ENCODE measurements around the gene COMMD4. TPM values are rescaled to one million over a fixed set of nuclear protein-coding genes. Genes with fewer than 3 reads are reported as not detected.

COMMD4 gene
- total RNA-seq, 2 experiments from 2014 or later = 87.8 to 91.0 TPM

GRCh38 chr15:75361361-75361988, 25.6 kb downstream of the COMMD4 start:
- DNase-seq = no peak
- H3K27ac Mint-ChIP-seq = no peak overlapping the region
- H3K36me3 Mint-ChIP-seq (ENCODE audit: low read depth) = peaks cover 12% of the 10 kb centered on the region
- no peak overlapping the region for H3K4me3 Mint-ChIP-seq
- H3K4me1 Mint-ChIP-seq = peaks cover 6% of the 10 kb centered on the region
- CTCF ChIA-PET = no interaction called here
- H3K9me3 Mint-ChIP-seq = no peaks in the 10 kb centered on the region
- POLR2A ChIA-PET = interaction anchor here (0.6 to 1.4 kb wide), 2 partner anchors 8 to 240 kb away, joined by 3 to 4 read pairs; no protein-coding TSS in a partner anchor
- H3K27me3 Mint-ChIP-seq = no peaks in the 10 kb centered on the region

GRCh38 chr15:75361989-75362641, 26.3 kb downstream of the COMMD4 start:
- CTCF ChIA-PET = no interaction called here
- H3K4me3 Mint-ChIP-seq = no peak overlapping the region
- H3K27ac Mint-ChIP-seq = no peak overlapping the region
- peaks cover 10% of the 10 kb centered on the region for H3K4me1 Mint-ChIP-seq
- no peaks in the 10 kb centered on the region for H3K9me3 Mint-ChIP-seq
- no peaks in the 10 kb centered on the region for H3K27me3 Mint-ChIP-seq
- DNase-seq = no peak
- POLR2A ChIA-PET = interaction anchor here (0.6 to 1.4 kb wide), 3 partner anchors 9 to 240 kb away, joined by 3 to 4 read pairs (median 4); no protein-coding TSS in a partner anchor
- peaks cover 12% of the 10 kb centered on the region for H3K36me3 Mint-ChIP-seq (ENCODE audit: low read depth)

GRCh38 chr15:75362642-75363249, 26.9 kb downstream of the COMMD4 start:
- Mint-ChIP-seq H3K4me3 (no peak overlapping the region), H3K4me1 (peaks cover 16% of the 10 kb centered on the region), H3K36me3 (ENCODE audit: low read depth) (peaks cover 12% of the 10 kb centered on the region), H3K27ac (no peak overlapping the region), H3K27me3 (no peaks in the 10 kb centered on the region), H3K9me3 (no peaks in the 10 kb centered on the region)
- no peak for DNase-seq
- ChIA-PET CTCF (no interaction called here), POLR2A (interaction anchor here (0.8 to 1.4 kb wide), 3 partner anchors 9 to 92 kb away, joined by 4 read pairs; no protein-coding TSS in a partner anchor)

- DNase-seq = no peak
- Mint-ChIP-seq H3K4me3 (no peak overlapping the region), H3K9me3 (no peaks in the 10 kb centered on the region), H3K27me3 (no peaks in the 10 kb centered on the region), H3K27ac (no peak overlapping the region), H3K36me3 (ENCODE audit: low read depth) (peaks cover 16% of the 10 kb centered on the region), H3K4me1 (peaks cover 20% of the 10 kb centered on the region)
- ChIA-PET POLR2A (interaction anchor here (0.8 kb wide), 1 partner anchor 13 kb away, joined by 4 read pairs; no protein-coding TSS in a partner anchor), CTCF (no interaction called here)
Measured at GRCh38 chr15:75363786-75364185, 27.9 kb downstream of the COMMD4 start.

- ChIA-PET CTCF (no interaction called here), POLR2A (no interaction called here)
- Mint-ChIP-seq H3K27me3 (no peaks in the 10 kb centered on the region), H3K36me3 (ENCODE audit: low read depth) (peaks cover 24% of the 10 kb centered on the region), H3K4me3 (no peak overlapping the region), H3K27ac (no peak overlapping the region), H3K9me3 (no peaks in the 10 kb centered on the region), H3K4me1 (peaks cover 31% of the 10 kb centered on the region)
- DNase-seq = no peak
Measured at GRCh38 chr15:75364881-75365280, 29.0 kb downstream of the COMMD4 start.

GRCh38 chr15:75366163-75366562, 30.3 kb downstream of the COMMD4 start:
- Mint-ChIP-seq H3K4me3 (no peak overlapping the region), H3K36me3 (ENCODE audit: low read depth) (peaks cover 25% of the 10 kb centered on the region), H3K27me3 (no peaks in the 10 kb centered on the region), H3K4me1 (peaks cover 29% of the 10 kb centered on the region), H3K27ac (no peak overlapping the region), H3K9me3 (no peaks in the 10 kb centered on the region)
- CTCF ChIA-PET = interaction anchor here (0.6 to 4.5 kb wide), 4 partner anchors 15 to 274 kb away, joined by 5 to 109 read pairs (median 35); partner anchors contain the start of genes IMP3 and SIN3A
- POLR2A ChIA-PET = interaction anchor here (7.3 kb wide), 1 partner anchor 87 kb away, joined by 174 read pairs; the partner anchor contains the start of gene SIN3A
- no peak for DNase-seq

GRCh38 chr15:75367006-75367405, 31.1 kb downstream of the COMMD4 start:
- ChIA-PET CTCF (interaction anchor here (0.6 to 4.5 kb wide), 21 partner anchors 13 to 317 kb away, joined by 3 to 109 read pairs (median 6); partner anchors contain the start of genes COMMD4, IMP3, SIN3A and SNUPN), POLR2A (interaction anchor here (1.1 to 7.3 kb wide), 11 partner anchors 17 to 460 kb away, joined by 3 to 174 read pairs (median 14); partner anchors contain the start of genes COMMD4, FAM219B, IMP3 and NEIL1)
- DNase-seq = no peak
- Mint-ChIP-seq H3K36me3 (ENCODE audit: low read depth) (peaks cover 33% of the 10 kb centered on the region), H3K4me1 (peaks cover 29% of the 10 kb centered on the region), H3K9me3 (no peaks in the 10 kb centered on the region), H3K27me3 (no peaks in the 10 kb centered on the region), H3K27ac (peak overlapping the region; percentile 96), H3K4me3 (peak overlapping the region; percentile 93)

GRCh38 chr15:75367406-75367912, 31.6 kb downstream of the COMMD4 start:
- DNase-seq = no peak
- H3K4me1 Mint-ChIP-seq = peaks cover 29% of the 10 kb centered on the region
- no peaks in the 10 kb centered on the region for H3K27me3 Mint-ChIP-seq
- POLR2A ChIA-PET = interaction anchor here (0.8 to 7.3 kb wide), 31 partner anchors 11 to 641 kb away, joined by 3 to 174 read pairs (median 6); partner anchors contain the start of genes COMMD4, FAM219B, IMP3 and NEIL1
- peak overlapping the region; percentile 96 for H3K27ac Mint-ChIP-seq
- H3K9me3 Mint-ChIP-seq = no peaks in the 10 kb centered on the region
- peaks cover 34% of the 10 kb centered on the region for H3K36me3 Mint-ChIP-seq (ENCODE audit: low read depth)
- H3K4me3 Mint-ChIP-seq = peak overlapping the region; percentile 93
- CTCF ChIA-PET = interaction anchor here (0.7 to 4.5 kb wide), 46 partner anchors 8 to 435 kb away, joined by 3 to 109 read pairs (median 5); partner anchors contain the start of genes C15orf39, COMMD4, IMP3 and SIN3A

GRCh38 chr15:75367913-75368688, 32.2 kb downstream of the COMMD4 start, which contains the start of gene MAN2C1:
TSS of gene MAN2C1 (minus strand) at chr15:75368607. CDS start at chr15:75368583, 24 bp downstream.
- Mint-ChIP-seq H3K4me3 (peak within 1 kb of the TSS; percentile 93), H3K9me3 (no peaks in the 10 kb centered on the region), H3K27ac (peak within 1 kb of the TSS; percentile 96), H3K36me3 (ENCODE audit: low read depth) (peaks cover 39% of the 10 kb centered on the region), H3K4me1 (peaks cover 33% of the 10 kb centered on the region), H3K27me3 (no peaks in the 10 kb centered on the region)
- peak; percentile 93 for DNase-seq
- ChIA-PET POLR2A (interaction anchor here (0.6 to 7.3 kb wide), 43 partner anchors 8 to 642 kb away, joined by 3 to 174 read pairs (median 4); partner anchors contain the start of genes COMMD4, FAM219B, IMP3 and NEIL1), CTCF (interaction anchor here (0.6 to 4.5 kb wide), 55 partner anchors 8 to 434 kb away, joined by 3 to 109 read pairs (median 4); partner anchors contain the start of genes C15orf39, COMMD4, IMP3 and PPCDC)

- peak; percentile 32 for DNase-seq
- H3K27me3 Mint-ChIP-seq = no peaks in the 10 kb centered on the region
- ChIA-PET CTCF (interaction anchor here (0.6 to 4.5 kb wide), 26 partner anchors 8 to 393 kb away, joined by 3 to 109 read pairs (median 6); partner anchors contain the start of genes C15orf39, COMMD4, IMP3 and PPCDC), POLR2A (interaction anchor here (0.8 to 7.3 kb wide), 31 partner anchors 8 to 462 kb away, joined by 3 to 174 read pairs (median 6); partner anchors contain the start of genes COMMD4, FAM219B, IMP3 and NEIL1)
- H3K27ac Mint-ChIP-seq = peak overlapping the region; percentile 96
- H3K4me1 Mint-ChIP-seq = peaks cover 33% of the 10 kb centered on the region
- no peaks in the 10 kb centered on the region for H3K9me3 Mint-ChIP-seq
- peak overlapping the region; percentile 93 for H3K4me3 Mint-ChIP-seq
- H3K36me3 Mint-ChIP-seq (ENCODE audit: low read depth) = peaks cover 44% of the 10 kb centered on the region
Measured at GRCh38 chr15:75368689-75369239, 32.9 kb downstream of the COMMD4 start.

GRCh38 chr15:75369897-75370581, 34.2 kb downstream of the COMMD4 start:
- ChIA-PET POLR2A (interaction anchor here (0.8 to 7.3 kb wide), 7 partner anchors 10 to 283 kb away, joined by 3 to 174 read pairs (median 5); partner anchors contain the start of gene SIN3A), CTCF (interaction anchor here (0.6 to 4.5 kb wide), 8 partner anchors 15 to 327 kb away, joined by 3 to 109 read pairs (median 6); partner anchors contain the start of genes COMMD4, IMP3 and SIN3A)

More at GRCh38 chr15:75369897-75370581, 34.2 kb downstream of the COMMD4 start:
- Mint-ChIP-seq H3K9me3 (no peaks in the 10 kb centered on the region), H3K27ac (peak overlapping the region; percentile 96), H3K4me3 (peak overlapping the region; percentile 93), H3K4me1 (peaks cover 37% of the 10 kb centered on the region), H3K36me3 (ENCODE audit: low read depth) (peaks cover 52% of the 10 kb centered on the region), H3K27me3 (no peaks in the 10 kb centered on the region)
- DNase-seq = no peak
